GM19468 (cell line): ENCODE measurements around the gene DNAJB12.
"Not testable (repeated sequence)": the region's sequence is repeated elsewhere in the genome, so short reads cannot be mapped to it uniquely, and the experiment has no call there.

ENCODE experiments used
- ATAC-seq: cut with Tn5 transposase; IDR thresholded peaks from one replicate; pipeline ENCODE4 v1.9.1; 2021; ENCODE audit warnings: mild to moderate bottlenecking, moderate library complexity, moderate number of reproducible peaks; ENCODE audit not compliant: unreplicated experiment; ENCODE audit errors: extremely low read depth

The DNAJB12 gene

GRCh38 chr10:72355214-72355555 lies 466 bp upstream of the DNAJB12 start:
- no peak for ATAC-seq

GRCh38 chr10:72353965-72354355 lies 759 bp downstream of the DNAJB12 start:
- ATAC-seq = no peak

GRCh38 chr10:72353028-72353964 lies 1.4 kb downstream of the DNAJB12 start:
- no peak for ATAC-seq

- no peak for ATAC-seq
Measured at GRCh38 chr10:72351479-72351878, 3.2 kb downstream of the DNAJB12 start.

GRCh38 chr10:72349438-72349837 lies 5.3 kb downstream of the DNAJB12 start:
- no peak for ATAC-seq

- no peak for ATAC-seq
Measured at GRCh38 chr10:72348282-72348681, 6.4 kb downstream of the DNAJB12 start.

- ATAC-seq = not testable (repeated sequence)
Measured at GRCh38 chr10:72346117-72346516, 8.6 kb downstream of the DNAJB12 start.

GRCh38 chr10:72344932-72345331 lies 9.8 kb downstream of the DNAJB12 start:
- no peak for ATAC-seq

GRCh38 chr10:72342911-72343310 lies 11.8 kb downstream of the DNAJB12 start:
- ATAC-seq = no peak

GRCh38 chr10:72340510-72341261 lies 14.0 kb downstream of the DNAJB12 start:
- no peak for ATAC-seq

- ATAC-seq = no peak
Measured at GRCh38 chr10:72338180-72338579, 16.5 kb downstream of the DNAJB12 start.

- ATAC-seq = no peak
Measured at GRCh38 chr10:72337722-72338121, 17.0 kb downstream of the DNAJB12 start.

GRCh38 chr10:72337039-72337629 lies 17.6 kb downstream of the DNAJB12 start:
- ATAC-seq = no peak

GRCh38 chr10:72336259-72337038 lies 18.3 kb downstream of the DNAJB12 start:
- no peak for ATAC-seq

GRCh38 chr10:72335394-72336258 lies 19.1 kb downstream of the DNAJB12 start:
- ATAC-seq = no peak

GRCh38 chr10:72334825-72335393 lies 19.8 kb downstream of the DNAJB12 start:
- ATAC-seq = peak; percentile 47

- ATAC-seq = no peak
Measured at GRCh38 chr10:72334196-72334824, 20.4 kb downstream of the DNAJB12 start.
